ENCODE data around the gene AHRR.

DNA sequence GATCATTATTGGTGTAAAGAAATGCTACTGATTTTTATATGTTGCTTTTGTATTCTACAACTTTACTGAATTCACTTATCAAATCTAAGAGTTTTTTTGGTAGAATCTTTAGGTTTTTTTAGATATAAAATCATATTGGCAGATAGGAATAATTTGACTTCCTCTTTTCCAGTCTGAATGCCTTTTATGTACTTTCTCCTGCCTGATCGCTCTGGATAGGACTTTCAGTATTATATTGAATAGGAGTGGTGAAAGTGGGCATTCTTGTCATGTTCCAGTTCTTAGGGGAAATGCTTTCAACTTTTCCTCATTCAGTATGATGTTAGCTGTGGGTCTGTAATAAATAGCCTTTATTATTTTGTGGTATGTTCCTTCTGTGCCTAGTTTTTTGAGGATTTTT lies 8.3 kb downstream of the AHRR start:
- TF ChIP-seq EZH2phosphoT487 (IDR thresholded peaks at IDR 0.05; ENCODE audit: unreplicated experiment), result no peak
- TF ChIP-seq, protein P1, sequence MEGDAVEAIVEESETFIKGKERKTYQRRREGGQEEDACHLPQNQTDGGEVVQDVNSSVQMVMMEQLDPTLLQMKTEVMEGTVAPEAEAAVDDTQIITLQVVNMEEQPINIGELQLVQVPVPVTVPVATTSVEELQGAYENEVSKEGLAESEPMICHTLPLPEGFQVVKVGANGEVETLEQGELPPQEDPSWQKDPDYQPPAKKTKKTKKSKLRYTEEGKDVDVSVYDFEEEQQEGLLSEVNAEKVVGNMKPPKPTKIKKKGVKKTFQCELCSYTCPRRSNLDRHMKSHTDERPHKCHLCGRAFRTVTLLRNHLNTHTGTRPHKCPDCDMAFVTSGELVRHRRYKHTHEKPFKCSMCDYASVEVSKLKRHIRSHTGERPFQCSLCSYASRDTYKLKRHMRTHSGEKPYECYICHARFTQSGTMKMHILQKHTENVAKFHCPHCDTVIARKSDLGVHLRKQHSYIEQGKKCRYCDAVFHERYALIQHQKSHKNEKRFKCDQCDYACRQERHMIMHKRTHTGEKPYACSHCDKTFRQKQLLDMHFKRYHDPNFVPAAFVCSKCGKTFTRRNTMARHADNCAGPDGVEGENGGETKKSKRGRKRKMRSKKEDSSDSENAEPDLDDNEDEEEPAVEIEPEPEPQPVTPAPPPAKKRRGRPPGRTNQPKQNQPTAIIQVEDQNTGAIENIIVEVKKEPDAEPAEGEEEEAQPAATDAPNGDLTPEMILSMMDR (conservative IDR thresholded peaks at IDR 0.05; ENCODE audit: low read depth in 2 of 2), result no peak
- TF ChIP-seq, protein P2, sequence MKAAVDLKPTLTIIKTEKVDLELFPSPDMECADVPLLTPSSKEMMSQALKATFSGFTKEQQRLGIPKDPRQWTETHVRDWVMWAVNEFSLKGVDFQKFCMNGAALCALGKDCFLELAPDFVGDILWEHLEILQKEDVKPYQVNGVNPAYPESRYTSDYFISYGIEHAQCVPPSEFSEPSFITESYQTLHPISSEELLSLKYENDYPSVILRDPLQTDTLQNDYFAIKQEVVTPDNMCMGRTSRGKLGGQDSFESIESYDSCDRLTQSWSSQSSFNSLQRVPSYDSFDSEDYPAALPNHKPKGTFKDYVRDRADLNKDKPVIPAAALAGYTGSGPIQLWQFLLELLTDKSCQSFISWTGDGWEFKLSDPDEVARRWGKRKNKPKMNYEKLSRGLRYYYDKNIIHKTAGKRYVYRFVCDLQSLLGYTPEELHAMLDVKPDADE (IDR thresholded peaks at IDR 0.05), result no peak
- TF ChIP-seq, protein P3, sequence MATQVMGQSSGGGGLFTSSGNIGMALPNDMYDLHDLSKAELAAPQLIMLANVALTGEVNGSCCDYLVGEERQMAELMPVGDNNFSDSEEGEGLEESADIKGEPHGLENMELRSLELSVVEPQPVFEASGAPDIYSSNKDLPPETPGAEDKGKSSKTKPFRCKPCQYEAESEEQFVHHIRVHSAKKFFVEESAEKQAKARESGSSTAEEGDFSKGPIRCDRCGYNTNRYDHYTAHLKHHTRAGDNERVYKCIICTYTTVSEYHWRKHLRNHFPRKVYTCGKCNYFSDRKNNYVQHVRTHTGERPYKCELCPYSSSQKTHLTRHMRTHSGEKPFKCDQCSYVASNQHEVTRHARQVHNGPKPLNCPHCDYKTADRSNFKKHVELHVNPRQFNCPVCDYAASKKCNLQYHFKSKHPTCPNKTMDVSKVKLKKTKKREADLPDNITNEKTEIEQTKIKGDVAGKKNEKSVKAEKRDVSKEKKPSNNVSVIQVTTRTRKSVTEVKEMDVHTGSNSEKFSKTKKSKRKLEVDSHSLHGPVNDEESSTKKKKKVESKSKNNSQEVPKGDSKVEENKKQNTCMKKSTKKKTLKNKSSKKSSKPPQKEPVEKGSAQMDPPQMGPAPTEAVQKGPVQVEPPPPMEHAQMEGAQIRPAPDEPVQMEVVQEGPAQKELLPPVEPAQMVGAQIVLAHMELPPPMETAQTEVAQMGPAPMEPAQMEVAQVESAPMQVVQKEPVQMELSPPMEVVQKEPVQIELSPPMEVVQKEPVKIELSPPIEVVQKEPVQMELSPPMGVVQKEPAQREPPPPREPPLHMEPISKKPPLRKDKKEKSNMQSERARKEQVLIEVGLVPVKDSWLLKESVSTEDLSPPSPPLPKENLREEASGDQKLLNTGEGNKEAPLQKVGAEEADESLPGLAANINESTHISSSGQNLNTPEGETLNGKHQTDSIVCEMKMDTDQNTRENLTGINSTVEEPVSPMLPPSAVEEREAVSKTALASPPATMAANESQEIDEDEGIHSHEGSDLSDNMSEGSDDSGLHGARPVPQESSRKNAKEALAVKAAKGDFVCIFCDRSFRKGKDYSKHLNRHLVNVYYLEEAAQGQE (IDR thresholded peaks at IDR 0.05; ENCODE audit: unreplicated experiment), result no peak
